ENCODE data around the gene USP9X.

DNA sequence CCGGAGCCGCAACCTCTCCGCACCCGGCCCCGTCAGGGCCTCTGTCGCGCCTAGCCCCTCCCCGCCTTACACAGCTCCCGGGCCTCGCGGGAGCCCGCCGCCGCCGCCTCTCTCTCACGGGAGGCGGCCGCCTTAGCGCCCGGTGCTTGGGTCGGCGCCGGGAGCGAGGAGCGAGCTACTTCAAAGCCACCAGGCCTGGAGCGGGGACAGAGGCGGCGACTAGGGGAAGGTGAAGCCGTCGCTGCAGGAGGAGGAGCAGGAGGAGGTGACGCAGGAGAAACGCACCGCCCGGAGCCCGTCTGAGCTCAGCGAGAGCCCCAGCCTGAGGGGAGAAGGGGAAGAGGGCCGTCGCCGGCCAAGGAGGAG, 250 bp downstream of the USP9X start:
- TF ChIP-seq, protein P1, sequence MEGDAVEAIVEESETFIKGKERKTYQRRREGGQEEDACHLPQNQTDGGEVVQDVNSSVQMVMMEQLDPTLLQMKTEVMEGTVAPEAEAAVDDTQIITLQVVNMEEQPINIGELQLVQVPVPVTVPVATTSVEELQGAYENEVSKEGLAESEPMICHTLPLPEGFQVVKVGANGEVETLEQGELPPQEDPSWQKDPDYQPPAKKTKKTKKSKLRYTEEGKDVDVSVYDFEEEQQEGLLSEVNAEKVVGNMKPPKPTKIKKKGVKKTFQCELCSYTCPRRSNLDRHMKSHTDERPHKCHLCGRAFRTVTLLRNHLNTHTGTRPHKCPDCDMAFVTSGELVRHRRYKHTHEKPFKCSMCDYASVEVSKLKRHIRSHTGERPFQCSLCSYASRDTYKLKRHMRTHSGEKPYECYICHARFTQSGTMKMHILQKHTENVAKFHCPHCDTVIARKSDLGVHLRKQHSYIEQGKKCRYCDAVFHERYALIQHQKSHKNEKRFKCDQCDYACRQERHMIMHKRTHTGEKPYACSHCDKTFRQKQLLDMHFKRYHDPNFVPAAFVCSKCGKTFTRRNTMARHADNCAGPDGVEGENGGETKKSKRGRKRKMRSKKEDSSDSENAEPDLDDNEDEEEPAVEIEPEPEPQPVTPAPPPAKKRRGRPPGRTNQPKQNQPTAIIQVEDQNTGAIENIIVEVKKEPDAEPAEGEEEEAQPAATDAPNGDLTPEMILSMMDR (tag by site-specific recombination; IDR thresholded peaks at IDR 0.05), result no peak
- TF ChIP-seq ZBTB48 (tag by site-specific recombination; IDR thresholded peaks at IDR 0.05) (no peak), FEZF1 (tag by site-specific recombination; IDR thresholded peaks at IDR 0.05) (no peak), ZSCAN16 (tag by site-specific recombination; IDR thresholded peaks at IDR 0.05) (no peak), SP2 (tag by site-specific recombination; IDR thresholded peaks at IDR 0.05) (no peak; the same call in 1 of the 2 replicates), ZNF837 (tag by site-specific recombination; IDR thresholded peaks at IDR 0.05) (no peak), ZNF629 (tag by site-specific recombination; IDR thresholded peaks at IDR 0.05) (no peak)
- TF ChIP-seq, protein P2, sequence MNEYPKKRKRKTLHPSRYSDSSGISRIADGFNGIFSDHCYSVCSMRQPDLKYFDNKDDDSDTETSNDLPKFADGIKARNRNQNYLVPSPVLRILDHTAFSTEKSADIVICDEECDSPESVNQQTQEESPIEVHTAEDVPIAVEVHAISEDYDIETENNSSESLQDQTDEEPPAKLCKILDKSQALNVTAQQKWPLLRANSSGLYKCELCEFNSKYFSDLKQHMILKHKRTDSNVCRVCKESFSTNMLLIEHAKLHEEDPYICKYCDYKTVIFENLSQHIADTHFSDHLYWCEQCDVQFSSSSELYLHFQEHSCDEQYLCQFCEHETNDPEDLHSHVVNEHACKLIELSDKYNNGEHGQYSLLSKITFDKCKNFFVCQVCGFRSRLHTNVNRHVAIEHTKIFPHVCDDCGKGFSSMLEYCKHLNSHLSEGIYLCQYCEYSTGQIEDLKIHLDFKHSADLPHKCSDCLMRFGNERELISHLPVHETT (tag by site-specific recombination; IDR thresholded peaks at IDR 0.05), result no peak
- TF ChIP-seq, protein P3, sequence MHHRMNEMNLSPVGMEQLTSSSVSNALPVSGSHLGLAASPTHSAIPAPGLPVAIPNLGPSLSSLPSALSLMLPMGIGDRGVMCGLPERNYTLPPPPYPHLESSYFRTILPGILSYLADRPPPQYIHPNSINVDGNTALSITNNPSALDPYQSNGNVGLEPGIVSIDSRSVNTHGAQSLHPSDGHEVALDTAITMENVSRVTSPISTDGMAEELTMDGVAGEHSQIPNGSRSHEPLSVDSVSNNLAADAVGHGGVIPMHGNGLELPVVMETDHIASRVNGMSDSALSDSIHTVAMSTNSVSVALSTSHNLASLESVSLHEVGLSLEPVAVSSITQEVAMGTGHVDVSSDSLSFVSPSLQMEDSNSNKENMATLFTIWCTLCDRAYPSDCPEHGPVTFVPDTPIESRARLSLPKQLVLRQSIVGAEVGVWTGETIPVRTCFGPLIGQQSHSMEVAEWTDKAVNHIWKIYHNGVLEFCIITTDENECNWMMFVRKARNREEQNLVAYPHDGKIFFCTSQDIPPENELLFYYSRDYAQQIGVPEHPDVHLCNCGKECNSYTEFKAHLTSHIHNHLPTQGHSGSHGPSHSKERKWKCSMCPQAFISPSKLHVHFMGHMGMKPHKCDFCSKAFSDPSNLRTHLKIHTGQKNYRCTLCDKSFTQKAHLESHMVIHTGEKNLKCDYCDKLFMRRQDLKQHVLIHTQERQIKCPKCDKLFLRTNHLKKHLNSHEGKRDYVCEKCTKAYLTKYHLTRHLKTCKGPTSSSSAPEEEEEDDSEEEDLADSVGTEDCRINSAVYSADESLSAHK (tag by site-specific recombination; IDR thresholded peaks at IDR 0.05), result no peak
- TF ChIP-seq, protein P4, sequence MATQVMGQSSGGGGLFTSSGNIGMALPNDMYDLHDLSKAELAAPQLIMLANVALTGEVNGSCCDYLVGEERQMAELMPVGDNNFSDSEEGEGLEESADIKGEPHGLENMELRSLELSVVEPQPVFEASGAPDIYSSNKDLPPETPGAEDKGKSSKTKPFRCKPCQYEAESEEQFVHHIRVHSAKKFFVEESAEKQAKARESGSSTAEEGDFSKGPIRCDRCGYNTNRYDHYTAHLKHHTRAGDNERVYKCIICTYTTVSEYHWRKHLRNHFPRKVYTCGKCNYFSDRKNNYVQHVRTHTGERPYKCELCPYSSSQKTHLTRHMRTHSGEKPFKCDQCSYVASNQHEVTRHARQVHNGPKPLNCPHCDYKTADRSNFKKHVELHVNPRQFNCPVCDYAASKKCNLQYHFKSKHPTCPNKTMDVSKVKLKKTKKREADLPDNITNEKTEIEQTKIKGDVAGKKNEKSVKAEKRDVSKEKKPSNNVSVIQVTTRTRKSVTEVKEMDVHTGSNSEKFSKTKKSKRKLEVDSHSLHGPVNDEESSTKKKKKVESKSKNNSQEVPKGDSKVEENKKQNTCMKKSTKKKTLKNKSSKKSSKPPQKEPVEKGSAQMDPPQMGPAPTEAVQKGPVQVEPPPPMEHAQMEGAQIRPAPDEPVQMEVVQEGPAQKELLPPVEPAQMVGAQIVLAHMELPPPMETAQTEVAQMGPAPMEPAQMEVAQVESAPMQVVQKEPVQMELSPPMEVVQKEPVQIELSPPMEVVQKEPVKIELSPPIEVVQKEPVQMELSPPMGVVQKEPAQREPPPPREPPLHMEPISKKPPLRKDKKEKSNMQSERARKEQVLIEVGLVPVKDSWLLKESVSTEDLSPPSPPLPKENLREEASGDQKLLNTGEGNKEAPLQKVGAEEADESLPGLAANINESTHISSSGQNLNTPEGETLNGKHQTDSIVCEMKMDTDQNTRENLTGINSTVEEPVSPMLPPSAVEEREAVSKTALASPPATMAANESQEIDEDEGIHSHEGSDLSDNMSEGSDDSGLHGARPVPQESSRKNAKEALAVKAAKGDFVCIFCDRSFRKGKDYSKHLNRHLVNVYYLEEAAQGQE (tag by site-specific recombination; IDR thresholded peaks at IDR 0.05), result no peak
